Measurements from ENCODE around the gene DHX35.

DHX35 gene

GRCh38 chr20:38962044-38962927, at the start of gene DHX35:
TSS of gene DHX35 (plus strand) at chr20:38962344. CDS start at chr20:38962368, 24 bp downstream.
- peak; percentile 98 for DNase-seq (ENCODE audit: low read depth)

GRCh38 chr20:38915355-38915754, 46.8 kb upstream of the DHX35 start:
- DNase-seq (ENCODE audit: low read depth) = no peak

DNA sequence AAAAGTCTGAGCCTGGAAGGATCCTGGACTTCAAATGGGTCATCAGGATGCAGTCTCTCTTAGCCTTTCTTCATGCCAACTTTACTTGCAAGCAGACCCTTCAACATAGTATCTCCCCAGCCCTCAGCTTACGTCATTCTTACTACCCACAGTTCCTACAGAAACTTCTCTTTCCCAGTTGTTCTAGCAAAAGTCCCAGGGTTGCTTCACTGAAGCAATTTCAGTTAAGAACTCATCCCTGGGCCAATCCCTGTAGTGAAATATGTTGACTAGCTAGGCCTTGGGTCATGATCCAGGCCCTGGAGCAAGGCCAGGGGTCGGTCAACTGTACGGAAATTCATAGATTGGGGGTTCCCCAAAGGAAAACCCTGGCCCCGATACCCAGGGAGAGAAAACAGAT, 44.5 kb upstream of the DHX35 start:
- DNase-seq (ENCODE audit: low read depth) = no peak

DNA sequence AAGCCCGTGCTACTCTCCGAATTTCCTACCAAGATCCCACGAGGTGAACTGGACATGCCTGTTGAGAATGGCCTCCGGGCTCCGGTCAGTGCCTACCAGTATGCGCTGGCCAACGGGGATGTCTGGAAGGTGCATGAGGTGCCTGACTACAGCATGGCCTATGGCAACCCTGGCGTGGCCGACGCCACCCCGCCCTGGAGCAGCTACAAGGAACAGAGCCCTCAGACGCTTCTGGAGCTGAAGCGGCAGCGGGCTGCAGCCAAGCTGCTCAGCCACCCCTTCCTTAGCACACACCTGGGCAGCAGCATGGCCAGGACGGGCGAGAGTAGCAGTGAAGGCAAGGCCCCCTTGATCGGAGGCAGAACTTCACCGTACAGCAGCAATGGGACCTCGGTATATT, 44.0 kb upstream of the DHX35 start:
- no peak for DNase-seq (ENCODE audit: low read depth)

DNA sequence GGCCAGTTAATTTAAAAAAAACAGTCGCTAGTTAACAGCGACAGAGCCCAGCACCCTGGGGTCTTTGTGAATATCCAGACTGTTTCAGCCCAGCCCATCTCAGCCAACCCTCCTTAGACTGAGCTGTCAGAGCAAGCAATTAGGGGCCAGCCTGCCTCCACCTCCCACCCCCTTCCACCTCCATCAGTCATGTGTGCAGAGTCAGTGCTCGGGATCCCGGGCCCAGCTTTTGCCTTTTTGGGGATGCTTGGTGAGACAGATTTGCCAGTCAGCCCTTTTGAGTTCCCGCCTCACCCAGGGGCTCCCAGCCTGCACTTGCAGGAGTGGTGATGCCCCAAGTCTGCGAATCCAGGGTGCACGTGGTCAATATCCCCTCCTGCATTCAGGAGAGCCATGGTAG, 42.5 kb upstream of the DHX35 start:
- DNase-seq (ENCODE audit: low read depth) = no peak

DNA sequence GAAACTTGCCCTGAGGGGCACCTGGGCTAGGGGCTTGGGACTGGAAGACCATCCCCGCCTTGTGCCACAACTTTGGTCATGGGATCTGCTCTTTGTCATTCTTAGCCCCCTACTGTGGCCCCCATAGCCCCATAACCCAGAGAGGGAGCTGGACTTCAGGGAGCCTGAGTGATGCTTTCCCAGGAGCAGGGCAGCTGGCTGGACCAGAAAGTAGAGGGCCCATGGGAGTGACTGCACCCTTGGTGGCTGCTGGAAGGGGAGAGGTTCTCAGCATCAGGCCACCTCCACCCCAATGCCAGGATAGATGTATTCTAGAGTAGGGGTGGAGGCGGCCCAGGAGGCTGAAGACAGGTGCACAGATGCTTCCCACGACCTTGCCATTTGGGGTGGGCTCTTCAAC, 41.7 kb upstream of the DHX35 start:
- DNase-seq (ENCODE audit: low read depth) = no peak

- DNase-seq (ENCODE audit: low read depth) = no peak
These were observed 41.3 kb upstream of the DHX35 start for GRCh38 chr20:38920851-38921250.

DNA sequence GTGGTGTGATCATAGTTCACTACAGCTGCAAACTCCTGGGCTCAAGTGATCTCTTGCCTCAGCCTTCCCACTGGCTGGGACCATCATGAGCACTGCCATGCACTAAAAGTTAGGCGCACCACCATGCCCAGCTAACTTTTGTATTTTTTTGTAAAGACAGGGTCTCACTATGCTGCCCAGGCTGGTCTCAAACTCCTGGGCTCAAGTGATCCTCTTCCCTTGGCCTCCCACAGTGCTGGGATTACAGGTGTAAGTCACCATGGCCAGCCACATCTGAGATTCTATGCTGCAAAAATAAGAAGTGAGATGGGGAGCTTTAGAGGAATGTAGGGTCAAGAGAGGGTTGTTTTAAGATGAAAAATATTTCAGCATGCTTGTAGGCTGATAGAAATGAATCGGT, 37.4 kb upstream of the DHX35 start:
- no peak for DNase-seq (ENCODE audit: low read depth)

DNA sequence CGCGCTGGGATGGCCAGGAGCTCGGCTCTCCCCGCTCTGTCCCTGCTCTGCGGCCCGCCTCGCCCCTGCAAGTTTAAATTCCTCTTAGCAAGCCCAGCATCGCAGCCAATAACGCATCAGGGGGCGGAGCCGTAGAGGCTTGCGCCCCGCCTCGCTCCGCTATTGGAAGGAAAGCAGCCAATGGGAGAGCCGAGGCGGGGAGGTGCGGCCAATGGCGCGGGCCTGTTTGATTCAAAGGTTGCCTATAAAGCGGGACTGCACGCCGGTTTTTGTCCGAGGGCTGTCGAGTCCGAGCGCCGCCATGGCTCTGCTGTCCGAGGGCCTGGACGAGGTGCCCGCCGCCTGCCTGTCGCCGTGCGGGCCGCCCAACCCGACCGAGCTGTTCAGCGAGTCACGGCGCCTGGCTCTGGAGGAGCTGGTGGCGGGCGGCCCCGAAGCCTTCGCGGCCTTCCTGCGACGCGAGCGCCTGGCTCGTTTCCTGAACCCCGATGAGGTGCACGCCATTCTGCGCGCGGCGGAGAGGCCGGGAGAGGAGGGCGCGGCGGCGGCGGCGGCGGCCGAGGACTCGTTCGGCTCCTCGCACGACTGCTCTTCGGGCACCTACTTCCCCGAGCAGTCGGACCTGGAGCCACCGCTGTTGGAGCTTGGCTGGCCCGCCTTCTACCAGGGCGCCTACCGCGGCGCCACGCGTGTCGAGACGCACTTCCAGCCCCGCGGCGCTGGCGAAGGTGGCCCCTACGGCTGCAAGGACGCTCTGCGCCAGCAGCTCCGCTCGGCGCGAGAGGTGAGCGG, 35.8 kb upstream of the DHX35 start, which contains the start of gene FAM83D:
TSS of gene FAM83D (plus strand) at position 276 of the 792 bp plus-strand sequence. CDS start at position 302, 26 bp downstream.
- peak; percentile 83 for DNase-seq (ENCODE audit: low read depth)

DNA sequence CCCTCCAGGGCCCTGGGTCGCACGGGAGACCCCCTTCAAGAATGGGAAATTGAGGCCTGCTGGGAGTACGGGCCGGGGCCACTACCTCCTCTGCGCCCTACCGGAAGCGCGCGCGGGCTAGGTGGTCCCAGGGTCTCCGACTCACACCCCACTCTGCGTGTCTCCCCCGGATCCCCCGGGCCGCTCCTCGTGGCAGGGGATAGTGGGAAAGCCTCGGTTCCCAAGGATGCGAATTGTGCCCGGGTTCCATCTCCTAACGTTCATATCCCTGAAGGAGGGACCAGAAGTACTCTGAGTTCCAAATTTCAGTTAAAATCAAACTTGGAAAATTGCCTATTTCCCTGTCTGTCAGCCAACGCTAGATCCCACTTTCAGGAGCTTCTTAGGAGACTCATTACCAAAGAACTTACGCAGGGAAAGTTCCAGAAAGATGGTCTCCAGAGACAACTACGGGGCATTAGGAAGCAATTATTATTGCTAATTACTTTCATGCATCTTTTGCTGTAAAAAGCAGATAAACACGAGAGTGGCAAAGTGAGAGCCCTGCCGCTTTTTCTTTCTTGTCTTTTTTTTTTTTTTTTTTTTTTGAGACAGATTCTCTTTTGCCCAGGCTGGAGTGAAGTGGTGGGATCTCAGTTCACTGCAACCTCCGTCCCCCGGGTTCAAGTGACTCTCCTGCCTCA, 35.1 kb upstream of the DHX35 start:
- no peak for DNase-seq (ENCODE audit: low read depth)

- DNase-seq (ENCODE audit: low read depth) = no peak
These were observed 34.1 kb upstream of the DHX35 start for GRCh38 chr20:38927902-38928578.

DNA sequence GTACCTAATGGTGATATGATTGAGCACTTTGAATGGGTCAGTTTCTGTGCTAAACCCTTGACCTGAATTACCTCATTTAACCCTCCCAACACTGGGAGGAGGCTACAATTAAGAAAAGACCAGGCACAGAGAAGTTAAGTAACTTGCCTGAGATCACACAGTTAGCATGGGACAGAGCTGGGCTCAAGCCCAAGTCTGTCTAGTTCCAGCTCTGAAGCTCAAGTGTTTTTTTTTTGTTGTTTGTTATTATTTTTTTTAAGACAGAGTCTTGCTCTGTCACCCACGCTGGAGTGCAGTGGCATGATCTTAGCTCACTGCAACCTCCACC, 31.9 kb upstream of the DHX35 start:
- no peak for DNase-seq (ENCODE audit: low read depth)

DNA sequence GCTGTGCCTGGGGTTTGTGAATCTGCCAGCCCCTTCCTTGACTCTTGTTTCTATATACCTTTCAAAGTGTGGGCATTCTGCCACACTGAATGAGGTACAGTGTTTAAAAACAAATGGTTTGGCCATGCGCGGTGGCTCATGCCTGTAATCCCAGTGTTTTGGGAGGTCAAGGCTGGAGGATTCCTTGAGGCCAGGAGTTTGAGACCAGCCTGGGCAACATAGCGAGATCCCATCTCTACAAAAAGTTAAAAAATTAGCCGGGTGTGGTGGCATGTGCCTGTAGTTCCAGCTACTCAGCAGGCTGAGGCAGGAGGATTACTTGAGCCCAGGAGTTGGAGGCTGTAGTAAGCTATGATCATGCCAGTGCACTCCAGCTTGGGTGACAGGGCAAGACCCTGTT, 30.2 kb upstream of the DHX35 start:
- DNase-seq (ENCODE audit: low read depth) = no peak

- no peak for DNase-seq (ENCODE audit: low read depth)
These were observed 29.6 kb upstream of the DHX35 start for GRCh38 chr20:38932457-38933120.

- no peak for DNase-seq (ENCODE audit: low read depth)
These were observed 27.6 kb upstream of the DHX35 start for GRCh38 chr20:38934530-38934929.

DNA sequence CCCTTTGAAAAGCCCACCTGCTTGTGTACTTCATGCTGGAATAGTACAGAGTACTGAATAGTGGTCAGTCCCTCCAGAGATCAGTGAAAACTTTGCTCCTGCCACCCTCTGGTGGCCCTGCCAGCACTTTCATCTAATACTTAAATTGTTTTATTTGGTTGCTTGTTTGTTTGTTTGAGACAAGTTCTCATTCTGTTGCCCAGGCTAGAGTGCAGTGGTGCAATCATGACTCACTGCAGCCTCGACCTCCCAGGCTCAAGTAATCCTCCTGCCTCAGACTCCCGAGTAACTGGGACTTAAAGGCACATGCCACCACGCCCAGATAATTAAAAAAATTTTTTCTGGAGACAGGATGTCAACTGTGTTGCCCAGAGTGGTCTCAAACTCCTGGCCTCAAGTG, 26.9 kb upstream of the DHX35 start:
- no peak for DNase-seq (ENCODE audit: low read depth)

GRCh38 chr20:38935967-38936407, 26.2 kb upstream of the DHX35 start:
- no peak for DNase-seq (ENCODE audit: low read depth)

GRCh38 chr20:38937000-38937399, 25.1 kb upstream of the DHX35 start:
- no peak for DNase-seq (ENCODE audit: low read depth)

GRCh38 chr20:38937978-38938473, 24.1 kb upstream of the DHX35 start:
- DNase-seq (ENCODE audit: low read depth) = no peak

DNA sequence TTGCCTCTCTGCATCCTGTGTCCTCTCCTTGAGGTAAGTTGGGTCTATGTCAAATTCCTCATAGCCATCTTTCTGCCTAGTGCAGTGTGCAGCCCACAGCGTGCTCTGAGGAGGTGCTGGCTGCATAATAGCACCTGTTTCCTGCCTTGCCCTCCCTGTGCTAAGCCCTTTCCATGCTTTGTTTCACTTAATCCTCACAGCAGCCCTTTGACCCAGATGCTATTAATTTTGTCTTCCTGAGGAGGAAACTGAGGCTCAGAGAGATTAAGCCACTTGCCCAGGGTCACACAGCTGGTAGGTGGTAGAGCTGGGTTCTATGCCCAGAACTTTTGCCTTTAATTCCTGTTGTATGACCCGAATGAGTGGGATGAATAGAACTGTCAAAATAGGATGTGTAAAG, 22.5 kb upstream of the DHX35 start:
- DNase-seq (ENCODE audit: low read depth) = no peak

DNA sequence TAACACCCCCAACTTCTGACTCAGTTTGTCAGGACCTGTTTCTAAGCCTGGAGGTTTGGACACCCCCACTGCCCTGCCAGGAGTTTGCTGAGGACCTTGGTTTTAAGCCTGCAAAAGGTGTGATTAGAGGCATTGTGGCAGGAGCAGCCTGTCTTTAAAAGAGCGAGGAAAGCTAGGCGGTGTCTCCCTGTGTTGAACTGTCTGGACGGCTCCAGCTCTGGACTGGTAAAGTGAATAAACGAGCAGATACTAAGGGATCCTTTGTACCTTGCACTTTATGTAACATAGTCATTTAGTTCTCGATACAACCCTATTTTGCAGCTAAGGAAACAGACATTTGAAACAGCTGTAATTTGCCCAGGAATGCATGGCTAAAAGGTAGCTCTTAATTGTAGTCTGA, 21.5 kb upstream of the DHX35 start:
- DNase-seq (ENCODE audit: low read depth) = no peak
